Activated T-cell treated with anti-CD3 and anti-CD28 coated beads, Interleukin-2, amount 50 U/mL, for 4 hours (primary cell): ENCODE data around the gene MYADML2. TPM values are rescaled to one million over a fixed set of nuclear protein-coding genes. Genes with fewer than 3 reads are reported as not detected.

Source experiments
- ATAC-seq, 2 donors: fragments of 200-7000 bp; cut with Tn5 transposase; one replicate each; pipeline ENCODE4 v1.10.0; 2021
- DNase-seq: peaks from one replicate; pipeline ENCODE4 v3.0.0-alpha.2; 2020
- H3K27me3 Mint-ChIP-seq: one replicate; pipeline ENCODE4 v1.8.0; 2021; ENCODE audit warnings: low read depth, mixed read lengths
- H3K36me3 Mint-ChIP-seq: one replicate; pipeline ENCODE4 v1.8.0; 2022; ENCODE audit warnings: mixed read lengths; ENCODE audit not compliant: insufficient read depth
- H3K4me1 Mint-ChIP-seq: one replicate; pipeline ENCODE4 v1.8.0; 2021; ENCODE audit warnings: low read depth, mixed read lengths
- H3K4me3 Mint-ChIP-seq: one replicate; pipeline ENCODE4 v1.8.0; 2021; ENCODE audit warnings: mild to moderate bottlenecking, moderate library complexity, mixed read lengths
- H3K9me3 Mint-ChIP-seq: one replicate; pipeline ENCODE4 v1.8.0; 2021; ENCODE audit warnings: mixed read lengths
- total RNA-seq, 3 donors: library from RNA; stranded (reverse); gene quantifications; one replicate each; pipeline ENCODE4 v1.2.1, GENCODE V29; 2021

Gene MYADML2
- total RNA-seq, 3 donors from 2014 or later: not detected

- no peaks in the 10 kb centered on the region for H3K9me3 Mint-ChIP-seq
- peak overlapping the region; percentile 86 for H3K4me3 Mint-ChIP-seq
These were observed 36.2 kb downstream of the MYADML2 start for GRCh38 chr17:81910840-81911276.

GRCh38 chr17:81909966-81910839, 36.8 kb downstream of the MYADML2 start:
- Mint-ChIP-seq H3K4me1 (peaks cover 10% of the 10 kb centered on the region), H3K9me3 (no peaks in the 10 kb centered on the region), H3K27me3 (no peaks in the 10 kb centered on the region), H3K4me3 (peak overlapping the region; percentile 86), H3K36me3 (peaks cover 10% of the 10 kb centered on the region)
- ATAC-seq: no peak
- no peak for DNase-seq

More at GRCh38 chr17:81910840-81911276, 36.2 kb downstream of the MYADML2 start:
- ATAC-seq (peak; percentile 46 to 54), DNase-seq (no peak)
- Mint-ChIP-seq H3K27me3 (no peaks in the 10 kb centered on the region), H3K4me1 (peaks cover 14% of the 10 kb centered on the region), H3K36me3 (peaks cover 12% of the 10 kb centered on the region)

DNA sequence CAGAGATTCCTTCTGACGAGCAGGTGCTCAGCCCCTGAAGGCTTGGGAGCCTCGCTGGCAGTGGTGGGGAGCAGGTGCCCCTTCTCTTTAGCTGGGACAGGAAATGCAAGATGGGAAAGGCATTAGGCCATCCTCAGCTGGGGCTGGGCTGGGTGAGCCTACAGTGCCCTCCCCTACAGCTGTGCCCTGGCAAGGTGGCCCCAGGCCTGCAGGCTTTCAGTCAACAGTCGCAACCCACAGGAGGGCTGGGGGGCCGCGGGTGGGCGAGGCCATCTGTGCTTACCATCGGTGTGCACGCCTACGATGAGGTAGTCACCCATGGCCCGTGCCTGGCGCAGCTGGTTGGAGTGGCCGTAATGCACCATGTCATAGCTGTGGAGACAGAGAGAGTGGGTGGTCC, 37.8 kb downstream of the MYADML2 start:
- Mint-ChIP-seq H3K4me1 (peaks cover 10% of the 10 kb centered on the region), H3K4me3 (peak overlapping the region; percentile 29), H3K27me3 (no peaks in the 10 kb centered on the region), H3K36me3 (peaks cover 10% of the 10 kb centered on the region), H3K9me3 (no peaks in the 10 kb centered on the region)
- no peak for DNase-seq
- no peak for ATAC-seq

DNA sequence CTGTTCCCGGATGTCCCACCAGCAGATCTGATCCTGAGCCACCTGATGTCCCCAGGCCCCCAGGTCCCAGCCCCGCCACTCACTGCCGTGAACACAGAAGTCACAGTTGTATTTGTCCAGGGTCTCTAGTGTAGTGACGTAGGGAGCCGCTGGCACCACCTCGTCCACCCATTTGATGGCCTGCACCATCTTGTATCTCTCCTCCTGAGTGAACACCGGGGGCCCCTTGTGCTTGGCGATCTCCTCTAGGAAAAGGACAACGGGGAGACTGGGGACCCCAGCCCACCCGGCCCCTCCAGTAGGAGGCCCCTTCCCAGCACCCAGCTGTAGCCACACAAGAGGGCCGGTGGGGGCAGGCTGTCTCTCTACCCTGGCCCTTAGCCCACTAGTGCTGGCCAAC, 38.2 kb downstream of the MYADML2 start:
- Mint-ChIP-seq H3K4me3 (no peak overlapping the region), H3K9me3 (no peaks in the 10 kb centered on the region), H3K4me1 (peaks cover 10% of the 10 kb centered on the region), H3K36me3 (peaks cover 12% of the 10 kb centered on the region), H3K27me3 (no peaks in the 10 kb centered on the region)
- DNase-seq (no peak), ATAC-seq (no peak)

DNA sequence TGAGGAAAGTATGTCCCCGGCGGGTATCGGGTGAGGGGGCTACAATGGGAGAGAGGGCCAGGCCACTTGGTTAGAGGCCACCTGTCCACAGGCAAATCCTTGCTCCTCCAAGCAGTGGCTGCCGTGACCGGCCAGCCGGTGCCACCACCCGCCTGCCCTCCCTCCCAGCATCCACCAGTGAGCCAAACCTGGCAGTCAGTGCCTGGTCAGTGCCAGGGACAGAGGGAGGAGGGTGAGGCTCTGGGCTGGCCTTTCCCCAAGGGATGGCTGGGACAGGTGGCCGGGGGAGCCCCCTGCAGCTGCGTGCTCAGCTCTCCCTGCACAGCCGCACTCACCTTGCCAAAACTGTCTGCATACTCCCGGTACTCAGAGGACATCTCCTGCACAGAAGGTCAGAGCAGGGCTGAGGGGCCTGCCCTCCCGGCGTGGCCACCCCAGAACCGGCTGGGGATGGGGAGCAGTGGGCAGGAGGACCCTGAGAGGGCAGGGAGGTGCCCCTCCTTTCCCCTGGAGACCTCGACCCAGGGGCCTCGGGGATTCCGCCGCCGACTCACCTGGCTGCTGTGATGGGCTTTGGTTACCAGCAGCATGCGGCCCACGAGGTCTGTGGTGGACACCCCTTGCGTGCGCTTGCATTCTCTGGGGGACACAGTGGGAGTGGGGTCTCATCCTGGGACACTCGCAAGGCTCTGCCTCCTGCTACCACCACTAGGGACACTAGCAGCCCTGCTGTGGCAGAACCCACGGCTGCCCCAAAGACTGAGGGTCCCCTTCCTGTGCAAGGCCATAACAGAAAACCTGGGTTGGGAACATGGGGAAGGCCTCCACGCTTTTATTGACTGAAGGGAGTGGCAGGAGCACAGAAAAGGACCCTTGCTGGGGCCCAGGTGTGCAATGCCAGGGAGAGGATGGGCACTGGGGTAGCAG, 39.6 kb downstream of the MYADML2 start:
- DNase-seq: no peak

GRCh38 chr17:81906476-81907218, 40.4 kb downstream of the MYADML2 start:
- H3K36me3 Mint-ChIP-seq: peaks cover 2% of the 10 kb centered on the region
- ATAC-seq (no peak), DNase-seq (no peak)
- peaks cover 9% of the 10 kb centered on the region for H3K4me1 Mint-ChIP-seq
- H3K9me3 Mint-ChIP-seq: no peaks in the 10 kb centered on the region
- no peaks in the 10 kb centered on the region for H3K27me3 Mint-ChIP-seq
- H3K4me3 Mint-ChIP-seq: no peak overlapping the region

More for the DNA sequence above, 39.6 kb downstream of the MYADML2 start:
- Mint-ChIP-seq H3K4me3 (no peak overlapping the region), H3K27me3 (no peaks in the 10 kb centered on the region), H3K9me3 (no peaks in the 10 kb centered on the region), H3K36me3 (peaks cover 2% of the 10 kb centered on the region), H3K4me1 (peaks cover 10% of the 10 kb centered on the region)
- ATAC-seq: no peak

- H3K27me3 Mint-ChIP-seq: peaks cover 6% of the 10 kb centered on the region
- no peak overlapping the region for H3K4me3 Mint-ChIP-seq
- peaks cover 5% of the 10 kb centered on the region for H3K36me3 Mint-ChIP-seq
- H3K4me1 Mint-ChIP-seq: peaks cover 10% of the 10 kb centered on the region
- no peaks in the 10 kb centered on the region for H3K9me3 Mint-ChIP-seq
- no peak for ATAC-seq
- no peak for DNase-seq
These were observed 41.0 kb downstream of the MYADML2 start for GRCh38 chr17:81905993-81906392.

DNA sequence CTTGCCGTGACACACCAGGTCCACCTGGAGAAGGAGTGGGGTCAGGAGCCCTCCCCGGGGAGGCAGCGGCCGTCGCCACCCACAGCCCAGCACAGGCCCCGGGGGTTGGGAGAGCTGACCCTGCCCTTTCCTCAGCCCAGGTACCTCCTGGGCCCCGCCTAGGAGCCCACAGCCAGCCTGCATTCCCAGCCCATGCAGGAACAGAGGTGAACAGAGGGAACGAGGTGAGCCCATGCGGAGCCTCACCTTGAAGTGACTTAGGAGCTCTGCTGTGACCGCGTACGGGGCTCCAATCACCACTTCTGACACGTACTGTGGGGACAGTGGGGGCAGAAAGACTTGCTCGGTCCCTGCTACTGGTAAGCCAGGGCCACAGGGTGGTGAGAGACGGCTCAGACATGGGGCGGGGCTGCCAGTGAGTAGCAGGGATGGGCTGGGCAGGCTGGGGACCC, 41.6 kb downstream of the MYADML2 start:
- Mint-ChIP-seq H3K27me3 (peaks cover 9% of the 10 kb centered on the region), H3K4me1 (peaks cover 12% of the 10 kb centered on the region), H3K4me3 (no peak overlapping the region), H3K36me3 (peaks cover 10% of the 10 kb centered on the region), H3K9me3 (no peaks in the 10 kb centered on the region)
- DNase-seq: no peak
- no peak for ATAC-seq

DNA sequence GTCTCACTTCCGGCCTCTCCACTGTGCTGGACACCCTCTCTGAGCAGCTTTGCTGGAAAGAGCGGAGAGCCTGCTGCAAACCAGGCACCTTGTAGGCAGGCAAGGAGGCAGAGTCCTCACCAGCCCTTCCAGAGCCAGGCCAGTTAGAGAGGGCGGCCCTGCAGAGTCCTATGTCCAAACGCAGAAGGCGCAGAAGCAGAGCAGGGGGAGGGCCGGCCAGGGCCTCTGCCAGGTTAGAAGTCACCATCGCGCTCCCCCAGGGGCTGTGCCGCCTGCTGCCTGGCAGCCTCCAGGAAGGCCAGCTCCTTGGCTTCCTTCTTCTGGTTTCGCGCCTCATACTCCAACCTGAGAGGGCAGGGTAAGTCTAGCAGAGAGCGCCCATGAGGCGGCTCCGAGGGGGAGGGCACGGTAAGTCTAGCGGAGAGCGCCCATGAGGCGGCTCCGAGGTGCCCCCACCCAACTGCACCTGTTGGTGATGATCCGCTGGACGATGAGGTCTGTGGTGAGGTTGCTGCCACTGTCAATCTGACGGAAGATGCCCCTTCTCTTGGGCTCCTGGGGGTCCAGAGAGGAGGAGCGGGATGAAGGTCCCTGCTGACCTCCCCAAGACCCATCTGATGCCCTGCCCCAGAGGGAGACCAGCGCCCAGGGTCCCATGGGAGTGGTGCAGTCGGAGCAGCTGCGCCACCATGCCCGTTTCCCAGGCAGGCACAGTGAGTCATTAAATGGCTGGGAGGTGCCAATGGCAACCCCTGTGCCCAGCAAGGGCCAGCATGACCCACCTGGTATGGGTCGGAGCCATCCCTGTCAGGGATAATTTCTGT, 42.2 kb downstream of the MYADML2 start:
- DNase-seq (no peak), ATAC-seq (no peak)
- peaks cover 16% of the 10 kb centered on the region for H3K36me3 Mint-ChIP-seq
- no peaks in the 10 kb centered on the region for H3K9me3 Mint-ChIP-seq
- H3K27me3 Mint-ChIP-seq: peaks cover 9% of the 10 kb centered on the region
- peaks cover 9% of the 10 kb centered on the region for H3K4me1 Mint-ChIP-seq
- H3K4me3 Mint-ChIP-seq: no peak overlapping the region

GRCh38 chr17:81903896-81904599, 43.0 kb downstream of the MYADML2 start:
- H3K4me1 Mint-ChIP-seq: peaks cover 5% of the 10 kb centered on the region
- ATAC-seq (no peak), DNase-seq (no peak)
- peaks cover 9% of the 10 kb centered on the region for H3K27me3 Mint-ChIP-seq
- no peaks in the 10 kb centered on the region for H3K9me3 Mint-ChIP-seq
- no peak overlapping the region for H3K4me3 Mint-ChIP-seq
- peaks cover 19% of the 10 kb centered on the region for H3K36me3 Mint-ChIP-seq

DNA sequence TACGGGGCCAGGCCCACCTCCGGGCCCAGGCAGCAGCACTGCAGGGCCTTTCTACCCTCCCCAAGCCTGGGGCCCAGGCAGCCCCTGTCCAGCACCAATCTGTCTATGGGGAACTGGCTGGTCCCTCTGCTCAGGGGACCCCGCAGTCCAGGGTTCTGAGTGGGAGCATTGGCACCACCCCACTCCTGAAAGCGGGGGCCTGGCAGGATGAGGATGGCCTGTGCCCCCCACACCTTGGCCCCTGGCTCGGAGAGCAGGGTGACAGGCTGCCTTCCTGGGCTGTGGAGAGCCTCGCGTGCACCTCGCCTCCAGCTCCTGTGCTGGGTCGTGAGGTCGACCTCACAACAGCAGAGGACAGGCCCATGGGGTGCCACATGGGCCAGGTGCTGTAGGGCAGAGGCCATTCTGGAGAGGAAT, 43.6 kb downstream of the MYADML2 start:
- Mint-ChIP-seq H3K4me3 (no peak overlapping the region), H3K27me3 (peaks cover 9% of the 10 kb centered on the region), H3K4me1 (peaks cover 5% of the 10 kb centered on the region), H3K9me3 (no peaks in the 10 kb centered on the region), H3K36me3 (peaks cover 21% of the 10 kb centered on the region)
- no peak for ATAC-seq
- DNase-seq: no peak

GRCh38 chr17:81902653-81903414, 44.2 kb downstream of the MYADML2 start:
- ATAC-seq (peak; percentile 6 to 39), DNase-seq (no peak)
- H3K4me3 Mint-ChIP-seq: no peak overlapping the region
- peaks cover 9% of the 10 kb centered on the region for H3K27me3 Mint-ChIP-seq
- H3K36me3 Mint-ChIP-seq: peaks cover 27% of the 10 kb centered on the region
- peaks cover 5% of the 10 kb centered on the region for H3K4me1 Mint-ChIP-seq
- H3K9me3 Mint-ChIP-seq: no peaks in the 10 kb centered on the region
